NCI-H2171 (cell line): ENCODE data around the gene CLDN7.
"Not testable (repeated sequence)": the region's sequence is repeated elsewhere in the genome, so short reads cannot be mapped to it uniquely, and the experiment has no call there.

ENCODE experiments used
- DNase-seq: peaks from one replicate; lab custom pipeline; 2025; lab: John Stamatoyannopoulos, UW

Gene CLDN7

DNA sequence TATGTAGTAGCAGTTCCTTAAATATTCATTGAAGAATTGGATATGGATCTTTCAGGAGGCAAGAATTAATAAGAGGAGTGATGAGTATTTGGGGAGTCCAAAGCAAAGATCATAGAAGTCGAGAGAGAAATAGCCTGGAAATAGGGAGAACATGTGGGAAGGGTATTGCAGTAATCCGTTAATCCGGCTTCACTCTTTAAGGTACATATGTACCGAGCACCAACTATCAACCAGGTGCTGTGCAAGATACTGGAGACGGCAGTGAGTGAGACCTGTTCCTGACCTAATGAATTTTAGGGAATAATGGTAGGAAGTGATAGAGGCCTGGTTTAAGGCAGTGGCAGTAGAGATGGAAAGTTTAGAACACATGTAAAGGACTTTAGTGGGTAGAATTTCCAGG, 9.2 kb downstream of the CLDN7 start:
- DNase-seq, result no peak

DNA sequence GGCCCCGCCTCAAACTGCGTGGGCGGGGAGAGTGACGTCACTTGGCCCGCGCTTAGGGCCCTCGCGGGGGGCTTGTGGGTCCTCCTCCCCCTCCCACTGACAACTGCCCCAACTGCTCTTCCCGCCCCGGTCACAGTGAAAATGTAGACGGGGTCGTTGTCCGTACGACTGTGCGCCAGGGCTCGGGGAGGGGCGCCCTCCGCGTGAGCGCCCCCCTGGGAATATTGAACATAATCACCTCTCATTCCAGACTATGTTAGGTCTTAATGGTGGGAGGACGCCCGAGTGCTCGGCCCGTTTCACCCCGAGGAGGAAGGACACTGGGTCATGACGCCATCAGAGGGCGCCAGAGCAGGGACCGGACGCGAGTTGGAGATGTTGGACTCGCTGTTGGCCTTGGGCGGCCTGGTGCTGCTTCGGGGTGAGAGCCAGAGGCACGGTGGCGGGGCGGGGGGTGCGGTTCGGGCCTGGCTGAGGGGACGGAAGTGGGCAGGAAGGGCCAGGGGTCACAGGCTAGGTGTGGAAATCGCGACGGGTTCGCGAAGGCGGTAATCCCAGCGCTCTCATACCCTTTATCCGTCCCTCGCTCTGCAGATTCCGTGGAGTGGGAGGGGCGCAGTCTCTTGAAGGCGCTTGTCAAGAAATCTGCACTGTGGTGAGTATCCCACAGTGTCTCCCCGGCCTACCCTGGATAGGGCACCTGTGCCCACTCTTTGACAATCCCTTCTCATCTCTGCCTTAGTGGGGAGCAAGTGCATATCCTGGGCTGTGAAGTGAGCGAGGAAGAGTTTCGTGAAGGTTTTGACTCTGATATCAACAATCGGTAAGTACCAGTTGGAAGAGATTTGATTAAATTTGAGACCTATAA, 9.9 kb downstream of the CLDN7 start, which contains the start of gene ELP5:
Gene ELP5, plus strand, starts transcription at position 40 of the 868 bp plus-strand sequence. Its CDS starts 336 bp downstream, at position 376.
- DNase-seq, result peak; percentile 87

DNA sequence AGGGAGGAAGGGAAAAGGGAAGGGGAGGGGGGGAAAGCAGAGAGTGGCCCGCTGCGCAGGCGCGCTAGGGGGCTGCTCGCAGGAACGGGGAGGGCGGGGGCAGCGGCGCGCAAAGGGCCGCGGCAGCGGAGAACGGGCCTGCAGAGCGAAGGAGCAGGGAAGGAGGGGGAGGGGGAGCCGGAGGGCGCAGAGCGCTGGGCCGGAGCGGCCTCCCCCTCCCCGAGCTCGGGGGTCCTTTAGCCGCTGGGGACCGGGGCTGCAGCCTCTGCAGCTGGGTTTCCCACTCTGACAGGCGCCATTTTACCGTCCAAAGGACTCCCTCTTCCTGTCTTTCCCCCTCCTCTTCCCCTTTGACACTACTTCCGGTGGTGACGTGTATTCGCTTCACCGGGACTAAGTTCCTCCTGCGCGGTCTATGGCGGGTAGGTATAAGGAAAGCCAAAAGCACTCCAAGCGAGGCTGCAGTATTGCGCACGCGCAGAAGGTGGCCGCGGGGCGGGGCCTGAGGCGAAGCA, 10.6 kb downstream of the CLDN7 start, which contains the start of gene CTDNEP1:
Gene CTDNEP1, minus strand, starts transcription at position 74 of the 515 bp plus-strand sequence. CDS start 438 bp downstream, outside the sequence.
- DNase-seq, result peak; percentile 96

DNA sequence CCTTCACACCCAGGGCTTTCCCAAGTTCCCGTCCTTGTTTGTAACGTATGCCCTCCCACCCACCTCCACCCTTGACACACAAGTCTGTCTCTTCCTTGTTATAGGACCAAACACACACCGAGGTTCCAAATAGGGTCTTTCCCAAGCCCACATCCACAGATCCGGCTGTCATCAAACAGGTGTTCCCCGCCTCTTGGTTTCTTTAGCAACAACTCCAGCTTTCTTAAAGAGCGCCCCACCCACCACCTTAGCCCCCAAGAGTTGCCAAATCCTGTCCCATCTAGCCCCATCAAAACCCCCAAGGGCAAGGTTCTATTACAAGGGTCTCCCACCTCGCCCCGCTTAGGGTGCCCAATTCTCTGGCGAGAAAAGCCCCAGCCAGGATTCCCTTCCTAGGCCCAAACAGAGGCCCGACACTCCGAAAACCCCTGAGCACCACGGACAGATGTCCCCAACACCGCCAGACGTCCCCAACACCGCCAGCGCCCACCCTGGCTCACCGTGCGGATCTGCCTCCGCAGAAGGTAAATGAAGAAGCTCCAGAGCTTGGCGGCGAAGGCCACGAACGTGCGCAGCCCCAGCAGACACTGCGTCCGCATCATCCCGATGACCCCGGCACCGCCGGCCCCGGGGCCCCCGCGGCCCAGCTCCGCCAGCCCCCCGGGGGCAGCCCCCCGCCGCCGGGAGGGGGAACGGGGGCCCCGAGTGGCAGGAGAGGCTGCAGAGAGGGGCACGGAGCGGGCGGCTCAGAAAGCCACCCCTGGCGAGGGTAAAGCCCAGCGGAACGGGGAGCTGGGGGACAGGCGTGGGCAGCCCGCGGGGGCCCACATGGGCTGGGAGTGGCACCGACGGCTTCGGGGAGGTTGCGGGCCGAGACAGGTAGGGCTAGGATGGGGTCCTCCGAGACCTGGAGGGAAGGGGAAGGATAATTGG, 11.3 kb downstream of the CLDN7 start:
- no peak for DNase-seq

DNA sequence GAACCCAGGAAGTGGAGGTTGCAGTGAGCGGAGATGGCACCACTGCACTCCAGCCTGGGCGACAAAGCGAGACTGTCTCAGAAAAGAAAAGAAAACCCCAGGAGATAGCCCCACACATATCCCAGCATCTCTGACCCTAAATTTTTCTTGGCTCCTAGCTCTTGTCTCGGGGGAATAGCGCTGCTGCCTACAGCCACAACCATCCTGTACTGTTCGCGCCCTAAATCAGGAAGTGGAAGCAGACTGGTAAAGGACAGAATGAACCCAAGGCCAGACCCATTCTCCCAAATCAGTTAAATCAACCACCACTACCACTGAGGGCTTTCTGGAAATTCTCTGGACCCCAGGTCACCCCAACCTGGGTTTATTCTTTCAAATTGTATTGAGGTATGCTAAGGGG, 12.4 kb downstream of the CLDN7 start:
- no peak for DNase-seq

DNA sequence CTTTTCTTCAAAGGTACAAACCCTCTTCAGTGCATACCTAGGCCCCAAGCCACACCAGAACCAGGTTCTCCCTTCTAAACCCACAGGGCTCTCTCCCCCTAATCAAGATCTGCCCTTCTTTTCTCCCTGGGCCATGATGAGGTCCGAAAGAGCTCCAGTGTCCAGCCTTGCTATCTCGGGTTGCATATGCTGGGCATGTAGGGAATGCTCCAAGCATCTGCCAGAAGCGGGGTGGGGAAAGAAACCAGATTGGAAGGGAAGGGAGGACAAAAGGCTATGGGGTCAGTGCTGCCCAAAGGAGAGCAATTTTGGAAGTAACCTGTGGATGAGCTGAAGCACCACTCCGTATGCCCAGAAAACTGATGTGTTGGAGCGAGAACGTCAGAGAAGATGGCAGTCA, 13.1 kb downstream of the CLDN7 start:
- no peak for DNase-seq

DNA sequence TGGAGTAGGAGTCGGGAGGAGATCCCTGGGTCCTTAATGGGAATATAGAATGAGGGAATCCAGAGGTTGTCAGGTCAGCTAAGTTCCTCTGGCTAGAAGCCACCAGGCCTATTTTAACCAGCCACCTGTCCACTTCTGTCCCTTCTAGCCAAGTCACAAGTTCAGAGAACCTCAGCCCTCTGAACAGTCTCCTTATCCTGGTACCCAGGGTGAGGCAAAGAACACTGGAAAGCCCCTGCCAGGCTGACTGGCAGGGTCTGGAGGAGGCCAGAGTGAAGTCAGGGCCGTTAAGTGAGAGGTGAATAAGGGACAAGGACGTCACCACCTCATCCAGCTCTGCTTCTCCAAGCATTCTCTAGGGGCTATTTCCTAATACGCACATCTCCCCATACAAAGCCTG, 13.5 kb downstream of the CLDN7 start:
- DNase-seq, result no peak

DNA sequence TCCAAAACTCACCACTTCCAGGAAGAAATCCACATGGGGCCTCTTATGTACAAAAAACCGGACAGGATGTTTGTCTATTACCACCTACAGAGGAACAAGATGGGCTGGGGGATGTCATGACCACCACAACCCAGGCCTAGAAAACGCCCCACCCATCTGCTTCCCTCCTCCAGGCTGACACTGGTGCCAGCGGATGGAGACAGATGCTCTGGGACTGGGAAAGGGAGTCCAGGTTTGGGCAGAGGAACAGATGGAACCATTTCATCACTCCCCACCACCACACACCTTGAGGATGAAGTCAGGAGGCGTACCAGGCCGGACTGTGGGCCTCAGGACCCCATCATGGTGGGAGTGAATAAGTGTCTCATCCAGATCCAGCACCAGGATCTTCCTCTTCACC, 15.5 kb downstream of the CLDN7 start:
- no peak for DNase-seq

DNA sequence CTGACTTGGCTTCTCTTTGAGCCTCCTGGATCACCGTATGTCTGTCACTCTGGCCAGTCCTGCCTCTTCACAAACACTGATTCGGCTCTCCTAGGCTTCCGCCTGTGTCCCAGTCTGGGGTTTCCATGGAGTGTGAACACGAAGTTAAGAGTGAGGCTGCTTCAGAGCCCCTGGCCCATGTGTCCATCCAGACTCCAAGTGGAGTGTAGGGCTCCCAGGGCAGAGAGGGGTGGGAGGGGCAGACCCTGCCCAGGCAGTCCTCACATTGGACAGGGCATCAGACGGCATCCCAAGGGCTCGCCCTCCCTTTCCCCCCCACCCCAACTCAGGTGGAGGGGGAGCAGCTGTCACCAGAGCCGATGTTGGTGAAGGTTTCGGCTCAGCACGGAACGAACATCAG, 18.4 kb downstream of the CLDN7 start:
- DNase-seq, result not testable (repeated sequence)

DNA sequence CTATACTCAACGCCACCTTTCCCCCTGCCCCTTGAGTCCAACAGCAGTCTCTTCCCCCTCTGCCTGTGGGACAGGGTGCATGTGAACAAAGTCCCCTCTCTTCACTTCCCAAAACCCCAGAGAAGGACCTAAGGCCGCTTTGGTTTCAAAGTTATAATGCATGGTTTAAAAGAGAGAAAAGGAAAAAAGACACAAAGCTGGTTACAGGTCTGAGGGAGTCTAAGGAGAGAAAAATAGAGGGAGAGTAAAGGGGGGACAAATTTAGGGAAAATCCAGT, 18.9 kb downstream of the CLDN7 start:
- DNase-seq, result no peak

DNA sequence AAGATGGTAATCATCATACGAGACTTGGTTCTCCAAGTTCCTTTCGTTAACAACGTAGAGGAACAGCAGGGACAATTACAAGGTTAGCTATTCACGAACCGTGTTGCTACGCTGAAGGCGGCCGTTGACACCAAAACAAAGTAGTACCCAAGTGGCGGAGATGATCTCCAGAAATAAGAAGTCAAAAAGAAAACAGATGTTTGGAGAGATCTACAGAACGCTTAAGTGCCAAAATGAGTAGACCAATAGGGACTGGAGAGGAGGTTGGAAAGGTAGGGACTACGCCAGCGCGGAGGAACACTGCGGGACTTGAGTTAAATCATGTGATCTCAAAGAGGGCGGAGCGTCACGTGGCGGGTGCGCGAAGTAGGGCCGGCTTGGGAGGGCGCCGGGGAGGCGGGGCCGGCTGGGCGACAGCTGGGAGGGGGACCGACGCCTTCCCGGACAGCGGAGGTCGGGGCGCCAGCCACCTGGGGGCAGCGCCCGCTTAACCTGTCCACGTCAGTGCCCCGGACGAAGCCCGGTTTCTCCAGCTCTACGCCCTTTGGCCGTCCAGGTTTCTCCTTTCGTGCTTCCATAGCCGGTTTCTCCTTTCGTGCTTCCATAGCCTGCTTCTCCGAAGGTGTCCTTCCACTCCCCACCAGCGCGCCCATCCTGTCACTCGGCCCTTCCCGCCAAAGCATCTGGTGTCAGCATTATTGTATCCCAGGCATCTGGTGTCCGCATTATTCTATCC, 19.4 kb downstream of the CLDN7 start:
- peak; percentile 96 for DNase-seq

DNA sequence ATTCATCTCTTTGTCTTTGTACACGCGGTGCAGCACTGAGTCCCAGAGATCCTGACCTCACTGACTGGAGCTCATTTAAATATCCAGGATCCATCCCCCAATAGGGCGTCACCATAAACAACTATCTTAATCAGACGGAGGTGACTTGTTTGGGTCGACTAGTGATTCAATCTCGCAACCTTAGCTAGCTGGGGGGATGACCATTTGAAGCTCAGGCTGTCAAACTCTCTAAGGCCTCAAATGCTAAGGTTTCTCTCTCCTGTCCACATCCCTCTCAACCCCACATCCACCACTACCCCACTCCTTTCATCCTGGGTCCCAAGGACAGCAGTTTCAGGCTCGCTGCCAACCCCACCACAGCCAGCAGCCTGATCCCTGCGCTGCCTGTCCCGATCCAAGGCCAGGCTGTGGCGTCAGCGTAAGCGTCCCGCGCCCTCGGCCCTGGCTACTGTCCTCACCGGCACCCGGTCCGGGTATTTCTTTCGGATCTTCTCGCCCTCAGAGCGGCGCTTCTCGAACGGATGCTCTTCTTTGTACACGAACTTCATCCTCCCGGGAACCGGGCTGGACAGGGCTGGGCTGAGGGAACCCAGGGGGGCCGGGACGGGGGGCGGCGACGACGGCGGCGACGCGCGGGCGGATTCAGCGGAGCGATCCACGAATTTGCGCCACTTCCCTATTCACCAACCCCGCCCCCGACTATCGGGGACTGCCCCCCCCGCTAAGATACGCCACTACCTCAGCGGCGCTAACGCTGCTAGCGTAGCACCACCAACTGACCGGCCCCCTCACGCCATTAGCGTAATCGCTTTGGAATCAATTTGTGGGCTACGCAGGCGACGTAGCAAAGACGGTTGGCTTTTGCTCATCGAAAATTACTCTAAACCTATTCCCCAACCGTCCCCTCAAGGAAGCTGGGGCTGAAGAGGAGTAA, 20.2 kb downstream of the CLDN7 start, which contains the start of gene GABARAP:
Gene GABARAP, minus strand, starts transcription at position 667 of the 934 bp plus-strand sequence. Its CDS starts 119 bp downstream, at position 548.
- peak; percentile 86 for DNase-seq

DNA sequence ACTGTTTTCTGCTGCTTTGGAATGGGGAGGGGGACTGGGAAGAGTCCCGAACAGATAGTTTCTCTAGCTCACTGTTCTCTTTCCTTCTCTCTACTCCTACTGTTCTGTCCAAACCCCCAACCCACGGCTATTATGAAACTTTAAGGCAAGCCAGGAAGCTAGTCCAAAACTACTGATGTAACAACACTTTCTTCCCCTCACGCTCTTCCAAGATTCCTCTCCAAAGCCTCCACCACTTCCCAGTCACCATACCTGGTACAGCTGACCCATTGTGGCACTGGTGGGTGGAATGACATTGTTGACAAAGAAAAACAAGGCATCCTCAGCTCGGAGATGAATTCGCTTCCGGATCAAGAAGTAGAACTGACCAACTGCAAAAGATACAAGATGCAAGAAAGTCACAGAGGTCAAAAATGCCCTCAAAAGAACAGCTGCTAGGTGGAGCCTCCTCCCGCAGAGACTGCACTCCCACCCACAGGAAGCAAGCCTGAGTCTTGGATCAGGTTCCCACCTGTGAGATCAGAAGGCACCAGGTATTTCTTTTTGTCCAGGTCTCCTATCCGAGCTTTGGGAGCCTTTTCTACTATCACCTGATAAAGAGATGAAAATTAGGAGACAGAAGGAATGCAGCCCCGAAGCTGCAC, 21.1 kb downstream of the CLDN7 start:
- no peak for DNase-seq

DNA sequence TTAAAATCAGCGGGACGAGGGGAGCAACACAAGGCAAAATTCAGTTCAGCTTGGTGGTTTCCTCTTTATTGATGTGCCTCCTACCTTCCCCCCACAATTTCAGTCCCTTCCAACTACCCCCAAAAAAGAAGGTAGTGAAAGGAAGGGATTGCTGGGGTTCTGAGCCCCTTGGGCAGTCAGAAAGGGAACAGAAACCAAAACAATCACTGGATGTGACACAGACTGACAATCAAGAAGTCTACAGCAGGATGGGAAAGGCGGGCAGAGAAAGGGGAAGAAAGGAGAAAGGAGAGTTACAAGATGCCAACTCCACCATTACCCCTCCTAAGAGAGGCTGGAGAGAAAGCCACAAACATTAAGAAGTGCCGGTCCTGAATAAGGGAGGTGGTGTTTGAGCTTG, 21.9 kb downstream of the CLDN7 start:
- no peak for DNase-seq

DNA sequence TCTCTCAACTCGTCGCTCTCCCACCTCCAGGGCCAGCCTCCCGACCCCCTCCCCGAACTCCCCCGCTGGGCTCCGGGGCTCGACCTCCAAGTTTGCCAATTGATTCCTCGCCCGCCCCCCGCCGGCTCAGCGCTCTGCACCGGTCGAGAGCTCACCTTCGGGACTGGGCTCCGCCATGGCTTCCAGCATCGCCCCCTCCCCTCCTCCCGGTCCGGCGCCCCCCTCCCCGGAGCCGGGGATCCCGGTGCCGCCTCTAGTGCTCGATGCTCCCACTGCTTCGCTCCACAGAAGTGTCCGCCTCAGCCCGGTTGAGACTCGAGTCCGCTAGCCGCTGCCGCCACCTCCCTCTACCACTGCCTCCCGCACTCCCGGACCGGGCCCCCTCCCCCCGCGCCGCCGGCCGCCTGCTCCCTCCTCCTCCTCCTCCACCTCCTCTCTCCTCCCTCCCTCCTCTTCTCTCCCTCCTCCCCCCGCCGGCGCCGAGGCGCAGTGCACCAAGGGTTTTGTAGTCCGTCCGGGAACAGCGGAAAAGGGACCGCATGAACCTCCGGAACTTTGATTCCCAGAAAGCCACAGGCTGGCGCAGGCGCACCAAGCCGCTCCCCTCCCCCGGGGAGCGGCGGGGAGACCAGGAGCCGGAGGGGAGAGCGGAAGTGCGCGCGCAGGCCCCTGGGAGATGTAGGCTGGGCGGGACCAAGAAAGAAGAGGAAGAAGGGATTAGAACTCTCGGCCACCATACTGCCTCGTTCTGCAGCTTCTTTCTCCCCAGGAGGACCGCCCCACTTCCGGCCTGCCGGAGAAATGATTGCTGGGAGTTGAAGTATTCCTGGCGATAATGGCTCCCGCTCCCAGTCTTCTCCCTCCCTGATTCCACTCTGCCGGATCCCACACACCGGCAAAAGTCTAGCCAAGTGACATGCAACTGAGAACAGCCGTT, 22.9 kb downstream of the CLDN7 start, which contains the start of gene PHF23:
Gene PHF23, minus strand, starts transcription at position 367 of the 937 bp plus-strand sequence. Its CDS starts 178 bp downstream, at position 189.
- peak; percentile 96 for DNase-seq

DNA sequence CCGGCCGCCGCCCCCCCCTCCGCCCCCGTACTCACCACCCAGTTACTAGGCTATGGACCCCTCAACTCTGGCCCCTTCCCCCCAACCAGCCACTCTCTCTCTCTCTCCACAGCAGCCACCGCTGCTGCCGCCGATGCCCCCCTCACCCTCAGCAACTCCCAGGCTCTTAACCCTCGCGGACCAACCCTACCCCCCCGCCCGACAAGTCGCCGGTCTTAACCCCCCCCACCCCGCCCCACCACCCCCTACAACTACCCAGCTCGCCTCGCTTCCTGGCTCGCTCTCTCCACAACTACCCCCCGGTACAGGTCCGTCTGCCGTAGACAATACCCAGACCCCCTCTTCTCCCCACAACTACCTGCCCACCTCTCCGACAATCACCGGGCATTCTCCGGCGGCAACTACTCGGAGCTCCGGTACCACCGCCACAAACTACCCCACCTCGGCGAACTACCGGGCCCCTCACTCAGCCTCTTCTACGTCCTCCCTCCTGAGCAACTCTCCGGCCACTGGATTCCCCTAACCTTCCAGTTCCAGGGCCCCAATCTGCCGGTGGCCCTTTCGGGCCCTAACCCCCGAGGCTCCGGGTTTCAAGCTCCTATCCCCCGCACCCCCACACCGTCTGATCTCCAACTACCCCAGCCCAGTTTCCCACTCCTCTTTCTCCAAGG, 23.7 kb downstream of the CLDN7 start:
- DNase-seq, result no peak

DNA sequence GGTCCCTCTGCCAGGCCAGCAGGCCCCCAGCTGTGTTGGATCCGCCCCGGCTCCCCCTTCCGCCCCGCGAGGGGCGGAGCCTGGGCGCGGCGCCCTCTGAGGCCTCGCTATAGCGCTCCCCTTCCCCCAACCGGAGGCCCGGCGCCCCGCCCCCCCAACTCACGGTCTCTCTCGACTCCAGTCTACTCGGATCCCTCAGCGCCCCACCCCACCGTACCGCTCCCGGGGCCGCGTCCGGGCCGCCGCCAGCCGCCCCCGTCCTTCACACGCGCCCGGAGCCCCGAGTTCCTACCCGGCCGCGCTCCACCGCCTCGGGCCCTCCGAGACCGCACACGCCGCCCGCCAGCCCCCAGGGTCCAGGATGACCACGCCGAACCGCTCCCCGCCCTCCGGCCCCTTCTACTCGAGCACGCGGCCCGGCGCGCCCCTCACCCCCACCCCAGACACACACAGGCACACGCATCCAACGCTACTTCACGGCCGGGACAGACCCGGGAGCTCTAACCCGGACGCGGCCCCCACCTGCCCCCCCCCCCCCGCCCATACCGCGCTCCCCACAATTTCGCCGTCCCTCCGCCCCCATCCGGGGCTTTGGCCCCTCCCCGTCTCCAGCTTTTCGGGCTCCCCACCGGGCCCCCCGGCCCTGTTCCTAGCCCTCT, 24.4 kb downstream of the CLDN7 start:
- DNase-seq, result peak; percentile 60

DNA sequence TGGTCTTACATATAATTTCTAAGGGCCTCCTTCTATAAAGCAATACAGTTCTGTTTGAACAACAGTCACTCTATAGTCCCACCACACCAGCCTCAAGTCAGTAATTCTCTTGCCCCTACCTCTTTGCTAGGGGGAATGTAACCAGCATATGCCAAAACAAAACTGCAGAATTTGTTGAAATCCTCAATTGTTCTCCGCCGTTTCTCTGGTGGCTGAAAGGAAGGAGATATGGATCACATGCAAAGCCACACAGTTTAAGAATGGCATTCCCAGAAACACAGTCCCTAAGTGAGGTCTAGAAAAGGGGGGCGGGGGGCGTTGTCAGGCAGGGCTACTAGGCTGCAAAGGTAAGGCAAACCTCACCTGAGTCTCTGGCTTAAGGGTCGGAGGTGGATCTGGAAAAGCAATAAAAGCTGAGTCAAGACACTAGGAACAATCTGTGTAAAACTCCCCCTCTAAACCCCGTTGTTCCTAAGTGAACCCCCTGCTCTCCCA, 25.0 kb downstream of the CLDN7 start:
- no peak for DNase-seq
